Type B pancreatic cell (in vitro differentiated cells): Measurements from ENCODE around the gene TTC28. TPM values are rescaled to one million over a fixed set of nuclear protein-coding genes. Genes with fewer than 3 reads are reported as not detected.

ENCODE experiments used
- DNase-seq: peaks from one replicate; pipeline ENCODE4 v3.0.0; 2021; ENCODE audit warnings: mixed read lengths; ENCODE audit not compliant: unreplicated experiment; ENCODE audit errors: extremely low spot score
- H3K27ac Mint-ChIP-seq: 2 replicates; pipeline ENCODE4 v1.8.0; 2021; ENCODE audit warnings: mild to moderate bottlenecking, mixed read lengths
- H3K27me3 Mint-ChIP-seq: 2 replicates; pipeline ENCODE4 v1.8.0; 2021; ENCODE audit warnings: mixed read lengths
- H3K36me3 Mint-ChIP-seq: 2 replicates; pipeline ENCODE4 v1.8.0; 2021; ENCODE audit warnings: mixed read lengths
- H3K4me1 Mint-ChIP-seq: one replicate; pipeline ENCODE4 v1.8.0; 2021; ENCODE audit warnings: mixed read lengths; ENCODE audit not compliant: unreplicated experiment
- H3K4me3 Mint-ChIP-seq: 2 replicates; pipeline ENCODE4 v1.8.0; 2021; ENCODE audit warnings: mild to moderate bottlenecking, mixed read lengths
- H3K9me3 Mint-ChIP-seq: 2 replicates; pipeline ENCODE4 v1.8.0; 2021; ENCODE audit warnings: mixed read lengths
- CTCF ChIP-seq: fragments of 200-600 bp; sonication (generic); conservative IDR thresholded peaks from 2 replicates; pipeline ENCODE4 v1.5.0; 2021; ENCODE audit warnings: antibody characterized with exemption, mild to moderate bottlenecking
- total RNA-seq: library from RNA; stranded (reverse); gene quantifications from 2 replicates; pipeline ENCODE4 v1.2.1, GENCODE V29; 2021; ENCODE audit warnings: low replicate concordance

TTC28 gene
- total RNA-seq, 1 donor from 2014 or later = 59.2 TPM

- H3K9me3 Mint-ChIP-seq = no peaks in the 10 kb centered on the region
- H3K36me3 Mint-ChIP-seq = peaks cover 4% of the 10 kb centered on the region
- H3K4me3 Mint-ChIP-seq = peak overlapping the region; percentile 61
- H3K27me3 Mint-ChIP-seq = no peaks in the 10 kb centered on the region
- DNase-seq = no peak
- TF ChIP-seq CTCF = no peak
- H3K4me1 Mint-ChIP-seq = peaks cover 47% of the 10 kb centered on the region
- H3K27ac Mint-ChIP-seq = peak overlapping the region; percentile 39
Measured at GRCh38 chr22:28034760-28035401, 644.8 kb downstream of the TTC28 start.

- DNase-seq = no peak
- peaks cover 4% of the 10 kb centered on the region for H3K36me3 Mint-ChIP-seq
- H3K27ac Mint-ChIP-seq = no peak overlapping the region
Measured at GRCh38 chr22:28034145-28034759, 645.4 kb downstream of the TTC28 start.

GRCh38 chr22:28032861-28033260 is 646.8 kb downstream of the TTC28 start:
- no peaks in the 10 kb centered on the region for H3K27me3 Mint-ChIP-seq
- no peak for TF ChIP-seq CTCF
- H3K4me3 Mint-ChIP-seq = no peak overlapping the region
- no peak overlapping the region for H3K27ac Mint-ChIP-seq
- peaks cover 53% of the 10 kb centered on the region for H3K4me1 Mint-ChIP-seq
- DNase-seq = no peak
- no peaks in the 10 kb centered on the region for H3K9me3 Mint-ChIP-seq
- H3K36me3 Mint-ChIP-seq = peaks cover 3% of the 10 kb centered on the region

More at GRCh38 chr22:28034145-28034759, 645.4 kb downstream of the TTC28 start:
- H3K4me3 Mint-ChIP-seq = peak overlapping the region; percentile 61
- TF ChIP-seq CTCF = no peak
- no peaks in the 10 kb centered on the region for H3K27me3 Mint-ChIP-seq
- H3K4me1 Mint-ChIP-seq = peaks cover 53% of the 10 kb centered on the region
- no peaks in the 10 kb centered on the region for H3K9me3 Mint-ChIP-seq

GRCh38 chr22:28031383-28031922 is 648.2 kb downstream of the TTC28 start:
- Mint-ChIP-seq H3K4me3 (no peak overlapping the region), H3K36me3 (no peaks in the 10 kb centered on the region), H3K9me3 (no peaks in the 10 kb centered on the region), H3K27ac (no peak overlapping the region), H3K27me3 (no peaks in the 10 kb centered on the region), H3K4me1 (peaks cover 53% of the 10 kb centered on the region)
- DNase-seq = no peak
- TF ChIP-seq CTCF = no peak

- H3K4me3 Mint-ChIP-seq = no peak overlapping the region
- peaks cover 44% of the 10 kb centered on the region for H3K4me1 Mint-ChIP-seq
- H3K36me3 Mint-ChIP-seq = no peaks in the 10 kb centered on the region
- no peak overlapping the region for H3K27ac Mint-ChIP-seq
- H3K9me3 Mint-ChIP-seq = no peaks in the 10 kb centered on the region
- no peak for DNase-seq
- H3K27me3 Mint-ChIP-seq = no peaks in the 10 kb centered on the region
- TF ChIP-seq CTCF = no peak
Measured at GRCh38 chr22:28030473-28030872, 649.2 kb downstream of the TTC28 start.
